ENCODE data around the gene TEX261. TPM values are rescaled to one million over a fixed set of nuclear protein-coding genes. Genes with fewer than 3 reads are reported as not detected.

Gene TEX261
- total RNA-seq, 1 donor from 2014 or later = 11.0 TPM

DNA sequence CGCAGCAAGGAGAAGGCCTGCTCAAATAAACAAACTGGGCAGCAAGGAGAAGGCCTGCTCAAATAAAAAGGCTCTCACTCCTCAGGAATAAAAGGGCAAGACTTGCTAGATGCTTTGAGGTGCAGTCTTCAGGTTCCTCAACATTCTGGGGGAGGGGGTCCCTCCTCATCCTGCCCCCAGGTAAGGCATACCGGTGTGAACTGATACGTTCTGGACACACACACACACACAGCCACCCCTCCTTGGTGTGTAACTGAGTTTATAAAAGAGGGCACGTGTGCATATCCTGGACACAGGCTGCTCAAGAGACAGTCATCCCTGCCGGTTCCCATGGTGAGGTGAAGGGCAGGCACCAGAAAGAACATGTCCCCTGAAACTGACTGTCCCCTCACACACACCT lies 4.5 kb downstream of the TEX261 start:
- Histone ChIP-seq H3K9ac (ENCODE audit: low read depth in 1 of 3, low read length in 3 of 3) (peak overlapping the region in 1 of 3 donors; percentile 38), H3K36me3 (ENCODE audit: control insufficient read depth in 3 of 3, insufficient read depth in 3 of 3, low read length in 3 of 3) (peaks cover 59 to 65% (median 62%) of the 10 kb centered on the region in 3 donors), H3K27me3 (ENCODE audit: control insufficient read depth in 3 of 3, insufficient read depth in 3 of 3, low read length in 3 of 3) (no peaks in the 10 kb centered on the region), H3K4me1 (ENCODE audit: control insufficient read depth in 3 of 3, insufficient read depth in 3 of 3, low read length in 3 of 3) (peaks cover 29 to 33% (median 29%) of the 10 kb centered on the region in 3 donors), H3K27ac (ENCODE audit: low read depth, low read length) (no peak overlapping the region), H3K9me3 (ENCODE audit: control insufficient read depth in 3 of 3, low read length in 3 of 3) (no peaks in the 10 kb centered on the region), H3K4me3 (ENCODE audit: low read length in 3 of 3) (no peak overlapping the region)

DNA sequence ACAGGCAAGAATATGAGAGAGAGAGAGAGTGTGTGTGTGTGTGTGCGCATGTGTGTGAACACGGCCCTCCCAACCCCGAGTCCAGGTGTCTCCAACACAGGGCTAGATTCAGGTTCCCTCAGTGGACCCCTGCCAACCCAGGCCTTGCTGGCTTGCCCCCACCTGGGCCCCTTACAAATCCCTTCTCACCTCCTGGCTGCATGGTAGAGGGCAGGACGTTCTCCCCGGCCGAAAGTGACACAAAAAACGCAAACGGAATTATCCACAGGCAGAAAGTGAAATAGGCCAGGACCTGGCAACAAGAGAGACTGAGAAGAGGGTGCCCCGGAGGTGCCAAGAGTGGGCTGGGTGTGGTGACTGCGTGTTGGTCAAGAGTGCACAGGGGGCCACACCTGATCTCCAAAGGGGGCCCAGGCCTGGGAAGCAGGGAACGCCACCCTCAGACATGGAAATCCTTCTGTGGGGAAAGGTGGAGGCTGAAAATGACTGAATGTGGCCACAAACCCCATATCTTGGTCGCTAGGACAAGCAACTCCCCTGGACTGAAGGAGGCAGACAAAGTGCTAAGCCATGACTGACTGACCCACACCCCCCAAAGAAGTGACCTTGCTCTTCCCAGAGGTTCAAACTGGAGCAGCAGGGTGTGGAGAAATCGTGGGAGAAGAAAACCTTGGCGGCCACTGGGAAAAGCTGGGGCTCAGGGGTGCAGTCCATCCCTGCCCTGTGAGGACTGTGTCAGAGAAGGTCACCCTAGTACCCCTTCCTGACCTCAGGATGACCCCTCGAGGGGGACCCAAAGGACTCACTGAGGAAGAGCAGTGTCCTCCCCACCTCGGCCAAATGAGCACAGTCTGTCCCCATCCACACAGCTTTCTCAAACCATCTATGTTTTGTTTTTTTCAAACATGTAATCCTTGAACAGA lies 5.7 kb downstream of the TEX261 start:
- H3K27ac ChIP-seq (ENCODE audit: low read depth, low read length) = no peak overlapping the region
- no peak overlapping the region for H3K9ac ChIP-seq (ENCODE audit: low read depth in 1 of 3, low read length in 3 of 3)
- no peaks in the 10 kb centered on the region for H3K9me3 ChIP-seq (ENCODE audit: control insufficient read depth in 3 of 3, low read length in 3 of 3)
- H3K27me3 ChIP-seq (ENCODE audit: control insufficient read depth in 3 of 3, insufficient read depth in 3 of 3, low read length in 3 of 3) = no peaks in the 10 kb centered on the region
- no peak overlapping the region for H3K4me3 ChIP-seq (ENCODE audit: low read length in 3 of 3)
- peaks cover 26% of the 10 kb centered on the region in 3 donors for H3K4me1 ChIP-seq (ENCODE audit: control insufficient read depth in 3 of 3, insufficient read depth in 3 of 3, low read length in 3 of 3)
- peaks cover 59 to 68% (median 63%) of the 10 kb centered on the region in 3 donors for H3K36me3 ChIP-seq (ENCODE audit: control insufficient read depth in 3 of 3, insufficient read depth in 3 of 3, low read length in 3 of 3)

DNA sequence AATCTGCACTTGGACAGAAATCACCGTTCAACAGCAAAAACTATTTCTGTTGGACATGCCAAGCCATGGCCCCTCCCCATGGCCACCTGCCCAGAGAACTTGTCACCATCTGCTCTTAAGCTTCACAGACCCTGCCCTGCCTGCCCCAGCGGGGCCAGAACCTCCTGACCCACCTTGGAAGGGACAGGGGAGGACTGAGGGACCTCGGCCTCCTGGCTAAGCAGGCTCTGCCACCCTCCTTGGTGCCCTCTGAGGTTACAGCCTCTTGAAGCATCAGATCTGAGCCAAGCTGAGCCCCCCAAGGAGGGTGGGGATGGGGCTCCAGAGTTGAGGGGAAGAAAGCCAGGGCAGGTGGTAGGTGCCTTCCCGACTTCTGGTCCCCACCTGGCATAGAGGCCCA lies 6.5 kb downstream of the TEX261 start:
- H3K4me1 ChIP-seq (ENCODE audit: control insufficient read depth in 3 of 3, insufficient read depth in 3 of 3, low read length in 3 of 3) = peaks cover 17 to 18% (median 17%) of the 10 kb centered on the region in 3 donors
- no peaks in the 10 kb centered on the region for H3K27me3 ChIP-seq (ENCODE audit: control insufficient read depth in 3 of 3, insufficient read depth in 3 of 3, low read length in 3 of 3)
- no peak overlapping the region for H3K4me3 ChIP-seq (ENCODE audit: low read length in 3 of 3)
- no peaks in the 10 kb centered on the region for H3K9me3 ChIP-seq (ENCODE audit: control insufficient read depth in 3 of 3, low read length in 3 of 3)
- no peak overlapping the region for H3K9ac ChIP-seq (ENCODE audit: low read depth in 1 of 3, low read length in 3 of 3)
- no peak overlapping the region for H3K27ac ChIP-seq (ENCODE audit: low read depth, low read length)
- H3K36me3 ChIP-seq (ENCODE audit: control insufficient read depth in 3 of 3, insufficient read depth in 3 of 3, low read length in 3 of 3) = peaks cover 59 to 64% (median 59%) of the 10 kb centered on the region in 3 donors

DNA sequence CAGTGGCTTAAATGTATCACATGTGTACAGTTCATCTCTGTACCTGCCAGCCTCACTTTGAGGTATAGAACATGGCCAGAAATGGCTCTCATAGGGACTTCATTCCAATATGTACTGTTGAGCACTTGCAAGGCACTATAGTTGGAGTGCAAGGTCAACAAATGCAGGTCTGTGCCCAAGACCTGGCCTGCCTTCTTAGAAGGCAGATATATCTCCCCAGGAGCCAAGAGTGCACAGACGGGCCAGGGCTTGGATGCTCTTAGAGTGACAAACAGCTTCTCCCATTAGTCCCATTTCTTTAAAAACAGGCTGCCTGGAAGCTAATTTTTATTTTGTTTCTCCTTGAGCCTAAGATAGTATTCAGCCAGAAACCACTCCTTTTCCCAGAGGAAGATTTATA lies 7.3 kb downstream of the TEX261 start:
- Histone ChIP-seq H3K27me3 (ENCODE audit: control insufficient read depth in 3 of 3, insufficient read depth in 3 of 3, low read length in 3 of 3) (no peaks in the 10 kb centered on the region), H3K4me1 (ENCODE audit: control insufficient read depth in 3 of 3, insufficient read depth in 3 of 3, low read length in 3 of 3) (peaks cover 12 to 14% (median 13%) of the 10 kb centered on the region in 3 donors), H3K27ac (ENCODE audit: low read depth, low read length) (no peak overlapping the region), H3K9me3 (ENCODE audit: control insufficient read depth in 3 of 3, low read length in 3 of 3) (no peaks in the 10 kb centered on the region), H3K4me3 (ENCODE audit: low read length in 3 of 3) (no peak overlapping the region), H3K36me3 (ENCODE audit: control insufficient read depth in 3 of 3, insufficient read depth in 3 of 3, low read length in 3 of 3) (peaks cover 57 to 59% (median 59%) of the 10 kb centered on the region in 3 donors), H3K9ac (ENCODE audit: low read depth in 1 of 3, low read length in 3 of 3) (no peak overlapping the region)

DNA sequence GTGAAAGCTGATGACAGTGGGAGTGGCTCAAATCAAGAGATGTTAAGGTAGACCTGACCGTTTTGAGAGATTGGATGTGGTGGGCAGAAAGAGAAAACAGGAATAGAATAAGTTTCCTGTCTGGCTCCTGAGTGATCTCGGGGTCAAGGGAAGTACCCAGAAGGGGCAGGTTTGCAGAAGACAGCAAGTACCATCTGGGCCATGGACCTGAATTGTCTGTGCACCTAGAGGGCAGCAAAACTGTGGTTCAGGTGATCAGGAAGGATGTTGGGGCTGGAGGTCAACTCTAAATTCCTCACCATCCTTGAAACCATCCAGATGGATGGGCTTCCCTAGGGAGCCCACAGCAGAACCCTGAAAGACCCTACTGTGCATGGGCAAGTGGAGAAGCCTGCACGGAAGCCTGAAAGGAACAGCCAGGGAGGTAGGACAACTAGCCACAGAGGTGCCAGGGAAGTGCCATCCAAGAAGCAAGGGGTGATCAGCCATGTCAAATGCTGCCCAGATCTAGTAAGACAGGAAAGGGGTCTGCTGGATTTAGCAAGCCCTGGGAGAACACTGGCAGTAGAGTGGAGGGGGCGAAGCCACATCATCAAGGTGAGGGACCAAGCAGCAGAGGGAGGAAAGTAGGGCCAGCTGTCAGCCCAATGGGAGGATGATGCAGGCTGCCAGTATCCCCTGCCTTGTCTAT lies 8.0 kb downstream of the TEX261 start:
- Histone ChIP-seq H3K27ac (ENCODE audit: low read depth, low read length) (no peak overlapping the region), H3K36me3 (ENCODE audit: control insufficient read depth in 3 of 3, insufficient read depth in 3 of 3, low read length in 3 of 3) (peaks cover 55 to 57% (median 55%) of the 10 kb centered on the region in 3 donors), H3K9ac (ENCODE audit: low read depth in 1 of 3, low read length in 3 of 3) (no peak overlapping the region), H3K27me3 (ENCODE audit: control insufficient read depth in 3 of 3, insufficient read depth in 3 of 3, low read length in 3 of 3) (no peaks in the 10 kb centered on the region), H3K4me3 (ENCODE audit: low read length in 3 of 3) (no peak overlapping the region), H3K4me1 (ENCODE audit: control insufficient read depth in 3 of 3, insufficient read depth in 3 of 3, low read length in 3 of 3) (peaks cover 12 to 14% (median 13%) of the 10 kb centered on the region in 3 donors), H3K9me3 (ENCODE audit: control insufficient read depth in 3 of 3, low read length in 3 of 3) (no peaks in the 10 kb centered on the region)

DNA sequence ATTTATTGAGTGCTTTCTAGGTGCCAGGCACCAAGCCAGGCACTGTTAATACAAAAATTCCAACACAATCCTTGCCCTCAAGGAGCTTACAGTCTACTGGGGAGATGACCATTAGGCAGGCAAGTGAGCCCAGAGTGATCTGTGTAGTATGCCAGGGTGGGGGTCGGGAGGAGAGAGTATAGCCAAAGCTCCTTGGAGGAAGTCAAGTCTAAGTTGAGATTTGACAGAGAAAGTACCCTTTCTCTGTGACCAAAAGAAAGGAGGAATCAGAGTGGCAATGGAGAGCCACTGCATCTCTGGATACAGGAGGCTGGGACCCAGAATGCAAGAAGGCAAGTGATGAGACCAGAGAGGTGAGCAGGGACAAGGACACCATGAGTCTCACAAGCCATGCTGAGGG lies 8.7 kb downstream of the TEX261 start:
- Histone ChIP-seq H3K36me3 (ENCODE audit: control insufficient read depth in 3 of 3, insufficient read depth in 3 of 3, low read length in 3 of 3) (peaks cover 49 to 52% (median 50%) of the 10 kb centered on the region in 3 donors), H3K9ac (ENCODE audit: low read depth in 1 of 3, low read length in 3 of 3) (no peak overlapping the region)

DNA sequence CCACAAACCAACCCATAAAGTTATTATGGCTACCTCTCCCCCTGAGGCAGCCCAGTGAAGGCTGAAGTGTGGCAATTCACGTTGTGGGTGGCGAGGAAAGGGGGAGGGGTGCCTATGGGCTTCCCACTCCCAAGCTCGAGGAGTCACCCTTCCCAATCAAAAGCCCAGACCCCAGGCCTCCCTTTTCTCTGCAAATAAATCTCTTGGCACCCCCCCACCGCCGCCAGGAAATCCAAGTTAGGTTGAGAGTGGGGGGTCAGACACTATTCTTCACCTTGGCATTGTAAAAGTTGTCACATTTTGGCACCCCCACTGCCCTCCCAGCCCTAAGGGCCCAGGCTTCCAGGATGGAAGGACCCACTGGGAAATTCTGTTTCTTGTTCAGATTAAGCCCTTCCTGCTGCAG lies 9.4 kb downstream of the TEX261 start:
- H3K27ac ChIP-seq (ENCODE audit: low read depth, low read length) = no peak overlapping the region
- no peak overlapping the region for H3K4me3 ChIP-seq (ENCODE audit: low read length in 3 of 3)
- H3K27me3 ChIP-seq (ENCODE audit: control insufficient read depth in 3 of 3, insufficient read depth in 3 of 3, low read length in 3 of 3) = no peaks in the 10 kb centered on the region
- H3K4me1 ChIP-seq (ENCODE audit: control insufficient read depth in 3 of 3, insufficient read depth in 3 of 3, low read length in 3 of 3) = peaks cover 12 to 14% (median 13%) of the 10 kb centered on the region in 3 donors
- H3K9me3 ChIP-seq (ENCODE audit: control insufficient read depth in 3 of 3, low read length in 3 of 3) = no peaks in the 10 kb centered on the region
- no peak overlapping the region for H3K9ac ChIP-seq (ENCODE audit: low read depth in 1 of 3, low read length in 3 of 3)
- peaks cover 44 to 49% (median 45%) of the 10 kb centered on the region in 3 donors for H3K36me3 ChIP-seq (ENCODE audit: control insufficient read depth in 3 of 3, insufficient read depth in 3 of 3, low read length in 3 of 3)

More for the DNA sequence above, 8.7 kb downstream of the TEX261 start:
- Histone ChIP-seq H3K27me3 (ENCODE audit: control insufficient read depth in 3 of 3, insufficient read depth in 3 of 3, low read length in 3 of 3) (no peaks in the 10 kb centered on the region), H3K4me1 (ENCODE audit: control insufficient read depth in 3 of 3, insufficient read depth in 3 of 3, low read length in 3 of 3) (peaks cover 12 to 14% (median 13%) of the 10 kb centered on the region in 3 donors), H3K4me3 (ENCODE audit: low read length in 3 of 3) (no peak overlapping the region), H3K9me3 (ENCODE audit: control insufficient read depth in 3 of 3, low read length in 3 of 3) (no peaks in the 10 kb centered on the region), H3K27ac (ENCODE audit: low read depth, low read length) (no peak overlapping the region)

DNA sequence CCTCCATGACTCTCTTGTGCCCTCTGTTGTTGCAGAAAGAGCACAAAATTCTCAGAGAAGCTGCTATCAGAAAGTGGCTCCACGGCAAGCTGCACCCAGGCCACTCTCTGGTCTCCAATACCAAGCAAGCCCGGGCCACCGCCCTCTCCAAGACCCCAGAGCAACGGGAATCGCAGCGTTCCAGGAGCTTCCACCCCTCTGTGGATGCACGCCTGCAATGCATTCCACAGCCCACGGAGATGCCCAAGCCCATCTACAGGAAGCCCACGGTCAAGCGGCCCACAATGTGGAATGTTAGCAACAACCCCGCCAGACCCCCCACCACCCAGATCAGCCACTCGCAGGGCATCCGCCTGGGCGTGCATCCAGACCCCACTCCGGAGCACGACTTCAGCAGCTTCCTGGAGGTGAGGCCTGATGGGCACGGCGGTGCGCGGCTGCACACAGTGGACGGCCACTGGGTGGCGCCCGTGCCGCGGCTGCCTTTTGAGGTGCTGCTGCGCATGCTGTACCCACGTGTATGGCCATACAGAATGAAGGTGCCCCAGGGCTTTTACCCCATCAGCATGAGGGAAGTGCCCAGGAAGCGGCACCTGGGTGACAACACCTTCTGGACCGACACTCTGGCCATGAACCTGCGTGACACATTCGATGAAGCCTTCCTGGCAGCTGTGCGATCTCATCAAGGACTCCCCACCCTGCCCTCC lies 9.9 kb downstream of the TEX261 start:
- Histone ChIP-seq H3K4me3 (ENCODE audit: low read length in 3 of 3) (no peak overlapping the region), H3K36me3 (ENCODE audit: control insufficient read depth in 3 of 3, insufficient read depth in 3 of 3, low read length in 3 of 3) (peaks cover 38 to 43% (median 40%) of the 10 kb centered on the region in 3 donors), H3K4me1 (ENCODE audit: control insufficient read depth in 3 of 3, insufficient read depth in 3 of 3, low read length in 3 of 3) (peaks cover 12 to 14% (median 13%) of the 10 kb centered on the region in 3 donors), H3K27me3 (ENCODE audit: control insufficient read depth in 3 of 3, insufficient read depth in 3 of 3, low read length in 3 of 3) (no peaks in the 10 kb centered on the region), H3K27ac (ENCODE audit: low read depth, low read length) (no peak overlapping the region), H3K9ac (ENCODE audit: low read depth in 1 of 3, low read length in 3 of 3) (no peak overlapping the region), H3K9me3 (ENCODE audit: control insufficient read depth in 3 of 3, low read length in 3 of 3) (no peaks in the 10 kb centered on the region)

DNA sequence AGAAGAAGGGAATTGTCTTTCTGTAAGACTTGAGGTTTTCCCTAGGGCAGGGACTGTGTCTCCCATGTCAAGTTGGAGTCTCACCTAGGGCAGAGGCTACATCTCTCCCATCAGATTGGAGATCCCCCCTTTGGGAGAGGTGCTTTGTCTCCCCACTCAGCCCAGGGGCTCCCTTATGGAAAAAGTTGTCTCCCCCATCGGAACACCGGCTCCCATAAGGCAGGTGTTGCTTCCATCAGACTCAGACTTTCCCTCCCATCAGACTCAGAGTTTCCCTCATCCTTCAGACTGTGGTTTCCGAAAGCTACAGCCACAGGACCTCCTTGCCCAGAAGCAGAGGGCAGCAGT lies 10.5 kb downstream of the TEX261 start:
- H3K27ac ChIP-seq (ENCODE audit: low read depth, low read length) = no peak overlapping the region
- H3K9ac ChIP-seq (ENCODE audit: low read depth in 1 of 3, low read length in 3 of 3) = no peak overlapping the region
- no peak overlapping the region for H3K4me3 ChIP-seq (ENCODE audit: low read length in 3 of 3)
- no peaks in the 10 kb centered on the region for H3K27me3 ChIP-seq (ENCODE audit: control insufficient read depth in 3 of 3, insufficient read depth in 3 of 3, low read length in 3 of 3)
- no peaks in the 10 kb centered on the region for H3K9me3 ChIP-seq (ENCODE audit: control insufficient read depth in 3 of 3, low read length in 3 of 3)
- H3K4me1 ChIP-seq (ENCODE audit: control insufficient read depth in 3 of 3, insufficient read depth in 3 of 3, low read length in 3 of 3) = peaks cover 12 to 14% (median 13%) of the 10 kb centered on the region in 3 donors
- H3K36me3 ChIP-seq (ENCODE audit: control insufficient read depth in 3 of 3, insufficient read depth in 3 of 3, low read length in 3 of 3) = peaks cover 35 to 38% (median 38%) of the 10 kb centered on the region in 3 donors

Measured in skeletal muscle tissue (tissue), 4 donors.